ENCODE data around the gene ABLIM3.

The ABLIM3 gene

GRCh38 chr5:149141224-149141956, at the start of gene ABLIM3:
Gene ABLIM3 (plus strand): TSS chr5:149141493. CDS start chr5:149142096, 603 bp downstream.
- FAIRE-seq, result no peak

GRCh38 chr5:149093625-149094024, 47.7 kb upstream of the ABLIM3 start:
- no peak for FAIRE-seq

GRCh38 chr5:149094996-149095395, 46.3 kb upstream of the ABLIM3 start:
- FAIRE-seq, result no peak

- no peak for FAIRE-seq
Observed at GRCh38 chr5:149099920-149100319, 41.4 kb upstream of the ABLIM3 start.

- FAIRE-seq, result no peak
Observed at GRCh38 chr5:149100331-149100730, 41.0 kb upstream of the ABLIM3 start.

- no peak for FAIRE-seq
Observed at GRCh38 chr5:149108651-149109280, 32.5 kb upstream of the ABLIM3 start.

- FAIRE-seq, result no peak
Observed at GRCh38 chr5:149110406-149110805, 30.9 kb upstream of the ABLIM3 start.

- no peak for FAIRE-seq
Observed at GRCh38 chr5:149113669-149114068, 27.6 kb upstream of the ABLIM3 start.

- FAIRE-seq, result no peak
Observed at GRCh38 chr5:149114403-149115312, 26.6 kb upstream of the ABLIM3 start.

GRCh38 chr5:149117970-149118369, 23.3 kb upstream of the ABLIM3 start:
- FAIRE-seq, result no peak

GRCh38 chr5:149118463-149118862, 22.8 kb upstream of the ABLIM3 start:
- no peak for FAIRE-seq

- no peak for FAIRE-seq
Observed at GRCh38 chr5:149121145-149121544, 20.1 kb upstream of the ABLIM3 start.

- FAIRE-seq, result no peak
Observed at GRCh38 chr5:149123211-149123610, 18.1 kb upstream of the ABLIM3 start.

- FAIRE-seq, result no peak
Observed at GRCh38 chr5:149125386-149125891, 15.9 kb upstream of the ABLIM3 start.

GRCh38 chr5:149126906-149127305, 14.4 kb upstream of the ABLIM3 start:
- no peak for FAIRE-seq

GRCh38 chr5:149127394-149127955, 13.8 kb upstream of the ABLIM3 start:
- no peak for FAIRE-seq

GRCh38 chr5:149128023-149128875, 13.0 kb upstream of the ABLIM3 start:
- FAIRE-seq, result no peak

GRCh38 chr5:149129181-149129580, 12.1 kb upstream of the ABLIM3 start:
- no peak for FAIRE-seq

GRCh38 chr5:149130121-149130914, 11.0 kb upstream of the ABLIM3 start:
- no peak for FAIRE-seq

- FAIRE-seq, result no peak
Observed at GRCh38 chr5:149132474-149132873, 8.8 kb upstream of the ABLIM3 start.
